Vagina (tissue), 2 donors: ENCODE data around the gene CHPF. TPM values are rescaled to one million over a fixed set of nuclear protein-coding genes. Genes with fewer than 3 reads are reported as not detected.
A peak's percentile ranks its signal among the peaks of the same experiment; 100 is the strongest.

ENCODE experiments used
- DNase-seq, 2 donors: peaks; one replicate each; pipeline ENCODE4 v3.0.0-alpha.2; 2017; ENCODE audit errors: extremely low spot score in 2 of 2
- H3K27ac ChIP-seq: fragments of 200-600 bp; sonication (generic); one replicate; pipeline ENCODE4 v1.5.1; 2019
- H3K27me3 ChIP-seq: fragments of 200-600 bp; sonication (generic); one replicate; pipeline ENCODE4 v1.5.1; 2019
- H3K36me3 ChIP-seq, 2 donors: fragments of 200-600 bp; sonication (generic); one replicate each; pipeline ENCODE4 v1.5.1; 2017 to 2019
- H3K4me1 ChIP-seq: fragments of 200-600 bp; sonication (generic); one replicate; pipeline ENCODE4 v1.5.1; 2019
- H3K4me3 ChIP-seq, 2 donors: fragments of 200-600 bp; sonication (generic); 1 replicate in 1 of 2; 2 replicates in 1 of 2; pipeline ENCODE4 v1.5.1; 2016 to 2019
- H3K9me3 ChIP-seq: fragments of 200-600 bp; sonication (generic); one replicate; pipeline ENCODE4 v1.5.1; 2019
- CTCF ChIP-seq, 3 experiments: fragments of 450-650 bp in 2 of 3; fragments of 200-600 bp in 1 of 3; sonication (generic) in 1 of 3; IDR thresholded peaks; one replicate each; pipeline ENCODE4 v1.5.1; 2017 to 2019; ENCODE audit warnings: antibody characterized with exemption in 3 of 3, mild to moderate bottlenecking in 2 of 3, moderate library complexity in 2 of 3
- POLR2A ChIP-seq, 2 donors: fragments of 450-650 bp; IDR thresholded peaks; one replicate each; pipeline ENCODE4 v1.6.1; 2017; ENCODE audit warnings: antibody characterized with exemption in 2 of 2, mild to moderate bottlenecking in 2 of 2, moderate library complexity in 2 of 2
- POLR2AphosphoS5 ChIP-seq, 2 donors: sonication (generic); formaldehyde crosslinking; IDR thresholded peaks; one replicate each; pipeline ENCODE4 v1.9.0; 2017; ENCODE audit warnings: antibody characterized with exemption in 2 of 2, mild to moderate bottlenecking in 2 of 2, low read depth in 1 of 2; ENCODE audit not compliant: insufficient read depth in 1 of 2
- intact Hi-C: fragments of 100-400 bp; cut with DNase I; formaldehyde crosslinking; loops from one replicate; pipeline ENCODE4 v1.15.1; 2023
- total RNA-seq: library from RNA; depleted of rRNA; stranded (reverse); fragments of >200 nt; gene quantifications from one replicate; pipeline ENCODE4 v1.2.3, GENCODE V29; 2016

CHPF gene
- total RNA-seq, 1 donor from 2014 or later, result 41.5 TPM

DNA sequence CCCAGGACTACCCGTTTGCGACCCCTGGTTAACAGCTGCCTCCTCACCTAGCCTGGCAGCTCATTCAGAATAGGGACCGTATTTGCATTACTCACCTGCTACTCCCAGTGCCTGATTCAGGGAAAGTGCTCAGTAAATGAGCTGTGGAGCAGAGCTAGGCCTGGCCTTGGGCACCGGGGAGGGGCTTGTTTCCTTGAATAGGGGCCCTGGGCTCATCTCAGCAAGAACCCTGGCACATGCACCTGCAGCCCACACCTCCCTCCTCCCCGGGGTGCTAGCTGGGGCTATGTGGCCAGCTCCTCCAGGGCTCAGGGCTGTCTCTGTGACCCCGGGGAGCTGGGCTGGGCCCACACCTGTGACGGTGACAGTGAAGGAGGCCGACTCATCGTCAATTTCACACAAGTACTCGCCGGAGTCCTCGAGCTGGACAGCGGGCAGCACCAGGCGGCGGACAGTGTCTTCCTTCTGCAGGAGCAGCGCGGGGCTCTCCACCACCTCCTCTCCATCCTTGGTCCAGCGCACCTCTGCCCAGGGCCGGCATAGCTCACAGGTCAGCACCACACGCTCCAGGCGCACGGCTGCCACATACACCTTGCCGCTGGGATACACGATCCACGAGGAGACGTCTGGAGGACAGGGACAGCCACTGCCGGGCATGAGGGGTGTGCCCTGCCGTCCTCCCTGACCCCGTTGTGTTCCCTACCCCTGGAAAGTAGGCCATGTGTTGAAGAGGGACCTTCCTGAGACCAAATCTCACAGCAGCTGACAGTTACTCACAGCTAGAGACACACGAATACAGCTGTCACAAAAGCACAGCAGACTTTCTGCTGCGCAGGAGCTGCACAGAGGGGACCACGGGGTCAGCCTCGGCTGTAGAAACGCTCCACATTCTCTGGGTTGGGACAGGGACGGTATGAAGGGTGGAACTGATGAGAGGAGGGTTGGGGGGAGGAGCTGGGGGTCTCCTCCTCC, 18.7 kb upstream of the CHPF start:
- intact Hi-C loops, result no loop called here
- no peak for DNase-seq
- Histone ChIP-seq H3K27ac (no peak overlapping the region), H3K4me3 (no peak overlapping the region), H3K27me3 (no peaks in the 10 kb centered on the region), H3K4me1 (no peaks in the 10 kb centered on the region), H3K9me3 (no peaks in the 10 kb centered on the region), H3K36me3 (peaks cover 0 to 11% of the 10 kb centered on the region in 2 donors)
- TF ChIP-seq POLR2AphosphoS5 (IDR thresholded peaks at IDR 0.05; ENCODE audit: insufficient read depth in 1 of 2, low read depth in 1 of 2), result no peak
- TF ChIP-seq POLR2A (IDR thresholded peaks at IDR 0.05), result no peak
- TF ChIP-seq CTCF (IDR thresholded peaks at IDR 0.05), result no peak

- intact Hi-C loops, result no loop called here
- Histone ChIP-seq H3K27ac (no peak overlapping the region), H3K4me3 (no peak overlapping the region), H3K4me1 (no peaks in the 10 kb centered on the region), H3K36me3 (peaks cover 0 to 11% of the 10 kb centered on the region in 2 donors), H3K27me3 (no peaks in the 10 kb centered on the region), H3K9me3 (no peaks in the 10 kb centered on the region)
- TF ChIP-seq CTCF (IDR thresholded peaks at IDR 0.05) (no peak), POLR2A (IDR thresholded peaks at IDR 0.05) (no peak), POLR2AphosphoS5 (IDR thresholded peaks at IDR 0.05; ENCODE audit: insufficient read depth in 1 of 2, low read depth in 1 of 2) (no peak)
- DNase-seq, result no peak
These were observed 17.8 kb upstream of the CHPF start for GRCh38 chr2:219561179-219562048.

- TF ChIP-seq CTCF (IDR thresholded peaks at IDR 0.05) (no peak), POLR2A (IDR thresholded peaks at IDR 0.05) (no peak), POLR2AphosphoS5 (IDR thresholded peaks at IDR 0.05; ENCODE audit: insufficient read depth in 1 of 2, low read depth in 1 of 2) (no peak)
- Histone ChIP-seq H3K4me1 (no peaks in the 10 kb centered on the region), H3K36me3 (peaks cover 0 to 11% of the 10 kb centered on the region in 2 donors), H3K27ac (no peak overlapping the region), H3K9me3 (no peaks in the 10 kb centered on the region), H3K4me3 (no peak overlapping the region), H3K27me3 (no peaks in the 10 kb centered on the region)
- intact Hi-C loops, result no loop called here
- no peak for DNase-seq
These were observed 17.2 kb upstream of the CHPF start for GRCh38 chr2:219560893-219561178.

- TF ChIP-seq POLR2A (IDR thresholded peaks at IDR 0.05) (no peak), CTCF (IDR thresholded peaks at IDR 0.05) (peak in 2 of 3 experiments; percentile 31 to 48), POLR2AphosphoS5 (IDR thresholded peaks at IDR 0.05; ENCODE audit: insufficient read depth in 1 of 2, low read depth in 1 of 2) (no peak)
- Histone ChIP-seq H3K27me3 (no peaks in the 10 kb centered on the region), H3K4me3 (no peak overlapping the region), H3K27ac (no peak overlapping the region), H3K4me1 (no peaks in the 10 kb centered on the region), H3K9me3 (no peaks in the 10 kb centered on the region), H3K36me3 (peaks cover 0 to 11% of the 10 kb centered on the region in 2 donors)
- intact Hi-C loops, result no loop called here
- DNase-seq, result no peak
These were observed 16.7 kb upstream of the CHPF start for GRCh38 chr2:219560037-219560892.
